ENCODE measurements around the gene WFIKKN2. TPM values are rescaled to one million over a fixed set of nuclear protein-coding genes. Genes with fewer than 3 reads are reported as not detected.
"Not testable (repeated sequence)": the region's sequence is repeated elsewhere in the genome, so short reads cannot be mapped to it uniquely, and the experiment has no call there.

WFIKKN2 gene
- total RNA-seq, 1 donor from 2014 or later, result not detected

DNA sequence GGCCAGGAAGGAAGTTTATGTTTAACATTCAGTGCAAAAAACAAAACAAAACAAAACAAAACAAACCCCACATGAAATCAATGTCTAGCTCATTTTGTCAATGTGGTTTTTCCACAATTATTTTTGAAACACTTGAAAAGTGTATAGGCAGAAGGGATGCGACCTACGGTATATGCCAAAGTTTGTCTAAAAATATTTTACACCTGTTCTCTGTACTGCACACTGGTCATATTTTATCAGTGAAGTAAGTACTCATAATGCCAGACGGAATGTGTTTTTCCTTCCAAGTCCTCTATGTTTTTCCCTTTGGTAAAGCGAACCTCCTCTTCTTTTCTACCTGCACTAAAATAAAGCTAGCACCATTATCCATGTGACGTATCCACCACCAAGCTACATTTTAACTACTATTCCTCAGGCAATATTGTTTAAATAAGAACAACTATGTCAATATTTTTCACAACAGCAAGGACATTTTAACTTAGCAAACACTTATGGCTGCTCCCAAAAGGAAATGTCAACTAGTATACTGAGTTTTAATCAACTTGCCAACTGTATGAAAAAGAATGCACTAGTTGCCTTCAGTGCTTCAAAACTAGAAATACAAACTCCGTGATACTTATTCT is 20.4 kb downstream of the WFIKKN2 start:
- no peaks in the 10 kb centered on the region for H3K4me1 ChIP-seq
- DNase-seq (ENCODE audit: low spot score in 2 of 2), result no peak
- H3K36me3 ChIP-seq, result no peaks in the 10 kb centered on the region
- no peak overlapping the region for H3K27ac ChIP-seq
- no peaks in the 10 kb centered on the region for H3K27me3 ChIP-seq
- intact Hi-C loops (cut with DNase I), result no loop called here
- no peaks in the 10 kb centered on the region for H3K9me3 ChIP-seq
- H3K4me3 ChIP-seq, result no peak overlapping the region
- TF ChIP-seq, protein P1, sequence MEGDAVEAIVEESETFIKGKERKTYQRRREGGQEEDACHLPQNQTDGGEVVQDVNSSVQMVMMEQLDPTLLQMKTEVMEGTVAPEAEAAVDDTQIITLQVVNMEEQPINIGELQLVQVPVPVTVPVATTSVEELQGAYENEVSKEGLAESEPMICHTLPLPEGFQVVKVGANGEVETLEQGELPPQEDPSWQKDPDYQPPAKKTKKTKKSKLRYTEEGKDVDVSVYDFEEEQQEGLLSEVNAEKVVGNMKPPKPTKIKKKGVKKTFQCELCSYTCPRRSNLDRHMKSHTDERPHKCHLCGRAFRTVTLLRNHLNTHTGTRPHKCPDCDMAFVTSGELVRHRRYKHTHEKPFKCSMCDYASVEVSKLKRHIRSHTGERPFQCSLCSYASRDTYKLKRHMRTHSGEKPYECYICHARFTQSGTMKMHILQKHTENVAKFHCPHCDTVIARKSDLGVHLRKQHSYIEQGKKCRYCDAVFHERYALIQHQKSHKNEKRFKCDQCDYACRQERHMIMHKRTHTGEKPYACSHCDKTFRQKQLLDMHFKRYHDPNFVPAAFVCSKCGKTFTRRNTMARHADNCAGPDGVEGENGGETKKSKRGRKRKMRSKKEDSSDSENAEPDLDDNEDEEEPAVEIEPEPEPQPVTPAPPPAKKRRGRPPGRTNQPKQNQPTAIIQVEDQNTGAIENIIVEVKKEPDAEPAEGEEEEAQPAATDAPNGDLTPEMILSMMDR (IDR thresholded peaks at IDR 0.05), result no peak

DNA sequence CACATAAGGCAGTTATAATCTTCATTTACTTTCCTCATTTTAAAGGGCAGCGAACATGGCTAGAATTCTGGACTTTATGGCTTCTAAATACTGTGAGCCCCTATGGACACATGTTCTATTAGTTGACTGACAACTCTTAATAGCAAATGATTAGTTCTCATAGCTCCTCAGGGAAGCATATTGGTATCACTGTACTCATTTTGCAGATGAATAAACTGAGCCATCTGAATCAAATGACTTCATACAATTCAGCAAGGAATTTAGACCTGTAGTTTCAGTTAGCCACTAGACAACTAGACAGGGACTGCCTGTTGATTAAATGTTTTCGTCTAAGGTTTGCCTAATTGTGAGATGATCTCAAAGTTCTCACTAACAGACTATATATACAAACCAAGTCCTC is 21.0 kb downstream of the WFIKKN2 start:
- Histone ChIP-seq H3K36me3 (peaks cover 0 to 3% of the 10 kb centered on the region in 2 donors), H3K27ac (no peak overlapping the region), H3K9me3 (no peaks in the 10 kb centered on the region), H3K27me3 (no peaks in the 10 kb centered on the region), H3K4me1 (no peaks in the 10 kb centered on the region), H3K4me3 (no peak overlapping the region)
- DNase-seq (ENCODE audit: low spot score in 2 of 2), result no peak
- TF ChIP-seq, protein P1 (IDR thresholded peaks at IDR 0.05), result no peak
- intact Hi-C loops (cut with DNase I), result no loop called here

DNA sequence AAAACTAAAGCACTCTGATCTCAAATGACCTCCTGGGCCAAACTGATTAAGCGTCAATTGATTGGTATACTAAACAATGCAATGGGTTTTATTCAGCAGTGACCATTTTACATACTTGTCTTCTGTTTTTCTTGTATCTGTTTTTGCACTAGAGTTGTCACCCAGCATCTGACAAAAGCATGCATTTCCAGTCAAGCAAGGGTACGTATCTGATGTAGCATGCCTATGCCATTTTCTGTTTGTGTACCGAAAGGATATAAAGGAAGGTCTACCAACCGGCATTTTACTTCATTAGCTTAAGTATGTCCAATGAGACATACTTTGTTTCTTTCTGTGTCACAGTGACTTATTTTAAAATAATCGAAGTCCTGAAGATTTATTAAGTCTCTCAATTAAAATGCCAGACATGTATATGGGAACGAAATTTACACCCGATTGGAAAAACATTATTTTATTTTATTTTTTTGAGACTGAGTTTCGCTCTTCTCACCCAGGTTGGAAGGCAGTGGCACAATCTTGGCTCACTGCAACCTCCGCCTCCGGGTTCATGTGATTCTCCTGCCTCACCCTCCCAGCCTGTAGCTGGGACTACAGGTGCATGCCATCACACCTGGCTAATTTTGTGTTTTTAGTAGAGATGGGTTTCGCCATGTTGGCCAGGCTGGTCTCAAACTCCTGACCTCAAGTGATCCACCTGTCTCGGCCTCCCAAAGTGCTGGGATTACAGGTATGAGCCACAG is 23.3 kb downstream of the WFIKKN2 start:
- no peaks in the 10 kb centered on the region for H3K9me3 ChIP-seq
- H3K27me3 ChIP-seq, result no peaks in the 10 kb centered on the region
- H3K4me3 ChIP-seq, result no peak overlapping the region
- peaks cover 0 to 7% of the 10 kb centered on the region in 2 donors for H3K4me1 ChIP-seq
- no peak for DNase-seq (ENCODE audit: low spot score in 2 of 2)
- peaks cover 5 to 8% of the 10 kb centered on the region in 2 donors for H3K36me3 ChIP-seq
- TF ChIP-seq, protein P1 (IDR thresholded peaks at IDR 0.05), result no peak
- intact Hi-C loops (cut with DNase I), result no loop called here
- no peak overlapping the region for H3K27ac ChIP-seq

DNA sequence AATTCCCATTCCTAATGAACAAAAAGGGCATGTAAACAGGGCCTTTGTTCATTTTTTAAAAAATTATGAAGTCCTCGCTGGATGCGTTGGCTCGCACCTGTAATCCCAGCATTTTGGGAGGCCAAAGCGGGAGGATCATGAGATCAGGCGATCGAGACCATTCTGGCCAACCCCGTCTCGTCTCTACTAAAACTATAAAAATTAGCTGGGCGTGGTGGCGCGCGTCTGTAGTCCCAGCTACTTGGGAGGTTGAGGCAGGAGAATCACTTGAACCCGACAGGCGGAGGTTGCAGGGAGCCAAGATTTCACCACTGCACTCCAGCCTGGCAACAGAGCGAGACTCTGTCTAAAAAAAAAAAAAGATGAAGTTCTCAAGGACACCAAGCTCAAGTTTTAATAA is 24.3 kb downstream of the WFIKKN2 start:
- DNase-seq (ENCODE audit: low spot score in 2 of 2); H3K4me1 ChIP-seq; H3K27ac ChIP-seq; H3K27me3 ChIP-seq; H3K36me3 ChIP-seq; H3K9me3 ChIP-seq; intact Hi-C loops (cut with DNase I); H3K4me3 ChIP-seq: not testable (repeated sequence)

DNA sequence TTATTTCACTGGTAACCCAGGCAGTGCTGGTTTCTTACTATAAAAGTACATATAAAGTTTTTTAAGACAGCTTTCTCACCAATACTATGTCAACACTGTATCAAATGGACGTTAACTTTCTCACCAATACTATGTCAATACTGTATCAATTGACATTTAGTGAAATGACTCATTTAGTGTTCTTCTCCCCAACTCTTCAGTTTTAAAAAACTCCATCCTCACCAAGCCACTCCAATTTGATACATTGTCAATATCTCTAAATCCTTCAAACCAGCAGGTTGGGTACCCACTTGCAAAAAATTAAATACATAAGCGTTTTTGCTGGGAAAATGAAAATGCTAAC is 25.9 kb downstream of the WFIKKN2 start:
- H3K36me3 ChIP-seq, result peaks cover 5 to 8% of the 10 kb centered on the region in 2 donors
- TF ChIP-seq, protein P1 (IDR thresholded peaks at IDR 0.05), result no peak
- H3K27me3 ChIP-seq, result no peaks in the 10 kb centered on the region
- DNase-seq (ENCODE audit: low spot score in 2 of 2), result no peak
- H3K4me1 ChIP-seq, result peaks cover 0 to 8% of the 10 kb centered on the region in 2 donors
- H3K4me3 ChIP-seq, result no peak overlapping the region
- no peak overlapping the region for H3K27ac ChIP-seq
- intact Hi-C loops (cut with DNase I), result no loop called here
- no peaks in the 10 kb centered on the region for H3K9me3 ChIP-seq

DNA sequence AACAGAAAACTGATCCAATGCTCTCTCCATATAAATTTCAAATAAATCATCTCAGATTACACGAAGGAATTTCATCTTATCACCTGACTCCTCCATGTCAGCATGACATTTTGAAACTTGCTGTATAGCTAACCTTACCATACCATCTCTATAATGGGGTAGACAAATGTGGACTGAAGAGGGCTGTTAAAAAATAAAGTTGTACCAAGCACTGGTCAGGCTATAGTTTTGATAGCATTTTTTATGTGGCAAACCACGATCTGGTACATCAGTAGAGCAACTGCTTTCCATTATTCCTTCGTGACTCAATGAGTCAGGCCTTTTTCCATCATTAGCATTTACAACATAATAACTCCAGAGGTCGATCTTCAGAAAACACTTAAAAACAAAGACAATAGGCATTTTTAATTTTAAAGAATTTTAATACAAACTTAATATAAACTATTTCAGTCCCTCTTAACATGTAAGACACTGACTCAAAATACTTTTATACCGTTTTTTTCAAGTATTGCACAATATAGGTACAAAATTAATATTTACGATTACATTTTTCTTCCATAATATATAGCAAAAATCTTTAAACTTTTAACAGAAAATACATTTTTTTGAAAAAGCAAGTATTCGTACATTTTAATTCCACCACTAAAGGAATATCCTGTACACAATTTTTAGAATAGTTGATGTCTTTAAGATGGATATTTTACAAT is 26.6 kb downstream of the WFIKKN2 start:
- Histone ChIP-seq H3K27me3 (no peaks in the 10 kb centered on the region), H3K4me3 (peak overlapping the region; percentile 34 to 99), H3K4me1 (peaks cover 0 to 8% of the 10 kb centered on the region in 2 donors), H3K27ac (peak overlapping the region in 1 of 2 donors; percentile 21), H3K36me3 (peaks cover 5 to 8% of the 10 kb centered on the region in 2 donors), H3K9me3 (no peaks in the 10 kb centered on the region)
- intact Hi-C loops (cut with DNase I), result no loop called here
- no peak for DNase-seq (ENCODE audit: low spot score in 2 of 2)
- TF ChIP-seq, protein P1 (IDR thresholded peaks at IDR 0.05), result no peak

Data from ascending aorta (tissue), 2 donors.